GM21526 (cell line): Measurements from ENCODE around the gene PAOX.

Experiments
- ATAC-seq: cut with Tn5 transposase; IDR thresholded peaks from one replicate; pipeline ENCODE4 v1.9.1; 2021; ENCODE audit warnings: moderate library complexity; ENCODE audit not compliant: unreplicated experiment, low FRiP score

PAOX gene

GRCh38 chr10:133349160-133349568, 29.9 kb upstream of the PAOX start:
- ATAC-seq = no peak

DNA sequence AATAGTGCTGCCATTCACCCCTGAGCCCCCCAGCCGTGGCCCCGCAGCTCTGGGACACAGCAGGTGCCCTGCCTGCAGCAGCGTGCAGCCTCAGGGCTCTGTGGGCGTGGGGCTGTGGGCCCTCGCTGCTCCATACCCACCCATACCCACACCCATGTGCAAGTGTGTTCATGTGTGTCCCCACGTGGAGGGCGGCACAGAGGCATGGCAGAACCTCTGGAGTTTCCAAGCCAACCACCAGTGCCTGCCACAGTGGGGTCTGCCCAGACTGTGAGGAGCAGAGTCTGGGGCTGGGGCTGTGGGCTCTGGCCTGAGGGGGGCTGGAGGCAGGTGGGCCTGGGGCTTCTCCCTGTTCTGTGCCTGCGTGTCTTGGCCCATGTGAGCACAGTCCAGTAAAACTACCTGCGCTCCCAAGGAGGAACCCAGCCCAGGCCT, 29.5 kb upstream of the PAOX start:
- no peak for ATAC-seq

GRCh38 chr10:133350283-133350949, 28.6 kb upstream of the PAOX start:
- ATAC-seq = no peak

DNA sequence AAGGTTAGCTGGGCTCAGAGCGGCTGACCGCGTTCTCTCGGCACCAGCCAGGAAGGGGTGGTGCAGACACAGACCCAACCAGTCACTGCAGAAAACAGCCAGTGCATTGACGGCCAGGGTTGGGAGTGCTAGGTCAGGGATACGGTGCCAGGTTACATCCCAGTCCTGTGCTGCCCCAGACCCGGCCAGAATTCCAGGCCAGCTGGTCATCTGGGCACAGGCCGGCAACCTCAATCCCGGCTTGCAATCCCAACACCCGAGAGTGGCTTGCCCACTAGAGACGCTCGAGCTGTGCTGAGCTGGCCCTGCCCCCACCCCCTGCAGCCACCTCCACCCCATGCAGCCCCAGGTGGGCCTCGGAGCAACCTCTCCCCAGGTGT, 28.1 kb upstream of the PAOX start:
- ATAC-seq = no peak

DNA sequence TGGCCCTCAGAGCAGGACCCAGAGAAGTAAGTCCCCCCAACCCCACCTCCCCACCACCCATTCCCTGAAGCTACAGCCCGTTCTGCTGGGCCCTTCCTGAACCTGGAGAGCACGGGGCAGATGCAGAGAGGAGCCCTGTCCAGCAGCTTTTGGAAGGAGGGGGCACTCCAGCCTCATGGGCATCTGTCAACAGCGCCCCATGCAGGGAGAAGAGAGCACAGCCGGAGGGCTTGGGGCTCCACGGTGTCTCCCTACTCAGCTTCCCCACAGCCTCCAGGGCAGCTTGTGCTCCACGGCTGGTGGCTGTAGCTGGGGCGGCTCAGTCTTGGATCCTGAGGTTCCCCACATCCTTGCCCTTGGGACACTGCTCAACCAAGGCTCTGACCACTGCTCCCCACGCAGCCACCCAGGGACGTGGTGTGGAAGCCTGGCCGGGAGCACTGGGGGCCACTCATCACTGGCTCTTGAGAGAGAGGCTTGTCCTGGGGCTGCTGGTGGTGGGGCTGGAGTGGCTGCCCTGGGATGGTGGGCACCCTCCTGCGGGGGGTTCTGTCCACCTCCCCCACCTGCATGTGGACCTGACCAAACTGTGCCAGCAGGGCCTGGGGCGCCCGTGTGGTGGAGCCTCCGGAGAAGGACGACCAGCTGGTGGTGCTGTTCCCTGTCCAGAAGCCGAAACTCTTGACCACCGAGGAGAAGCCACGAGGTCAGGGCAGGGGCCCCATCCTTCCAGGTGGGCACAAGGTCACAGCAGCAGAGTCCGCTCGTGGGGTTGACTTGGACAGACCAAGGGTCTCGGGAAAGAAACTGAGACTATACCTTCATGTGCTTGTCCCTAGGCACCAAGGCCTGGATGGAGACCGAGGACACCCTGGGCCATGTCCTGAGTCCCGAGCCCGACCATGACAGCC, 27.4 kb upstream of the PAOX start:
- ATAC-seq = no peak

GRCh38 chr10:133353202-133353959, 25.7 kb upstream of the PAOX start:
- no peak for ATAC-seq

DNA sequence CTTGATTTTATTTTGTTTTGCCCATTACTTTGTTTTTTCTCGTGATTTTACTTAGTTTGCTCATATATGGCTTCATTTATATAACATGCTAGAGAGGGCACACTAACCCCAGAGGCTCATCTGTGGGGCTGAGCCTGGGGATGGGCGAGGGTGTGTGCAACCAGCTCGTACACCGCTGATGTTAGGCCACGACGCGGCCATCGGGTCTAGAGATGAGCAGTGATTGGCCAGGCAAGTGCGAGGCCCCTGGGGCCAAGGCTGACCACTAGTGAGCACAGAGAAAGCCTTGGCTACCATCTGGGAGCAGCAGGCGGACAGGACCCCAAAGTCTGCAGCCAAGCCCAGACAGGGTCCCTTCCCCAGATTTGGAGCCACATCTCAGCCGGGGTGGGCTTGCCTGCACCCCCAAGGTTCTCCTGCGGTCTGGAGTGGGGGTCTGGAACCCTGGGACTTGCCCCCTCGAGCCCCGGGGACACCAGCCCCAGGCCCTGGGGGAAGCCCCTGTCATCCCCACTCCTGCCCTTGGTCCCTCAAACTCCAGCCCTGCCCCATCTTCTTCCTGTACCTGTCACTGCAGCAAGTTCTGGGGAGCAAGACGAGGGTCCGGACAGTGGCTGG, 25.0 kb upstream of the PAOX start:
- no peak for ATAC-seq

GRCh38 chr10:133354672-133355240, 24.3 kb upstream of the PAOX start:
- no peak for ATAC-seq

DNA sequence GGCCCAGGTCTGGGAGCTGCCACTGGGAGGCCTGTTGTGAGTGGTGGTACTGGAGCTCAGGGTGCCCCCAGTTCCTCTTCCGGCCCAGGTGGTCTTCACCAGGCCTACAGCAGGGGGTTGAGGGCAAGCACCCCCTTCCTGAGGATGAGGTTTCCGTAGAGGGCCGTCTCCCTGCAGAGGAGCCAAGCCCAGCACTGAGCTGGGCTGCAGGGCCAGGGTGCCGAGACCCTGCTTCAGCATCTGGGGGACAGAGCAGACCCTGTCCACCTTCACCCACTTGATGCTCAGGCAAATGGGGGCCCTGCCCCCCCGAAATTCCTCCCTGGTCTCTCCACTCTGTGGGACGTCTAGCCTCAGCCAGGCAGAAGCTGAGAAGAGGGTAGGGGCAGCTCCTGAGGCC, 23.8 kb upstream of the PAOX start:
- ATAC-seq = no peak

- no peak for ATAC-seq
These were observed 23.1 kb upstream of the PAOX start for GRCh38 chr10:133355991-133356390.

- no peak for ATAC-seq
These were observed 22.3 kb upstream of the PAOX start for GRCh38 chr10:133356549-133357284.

DNA sequence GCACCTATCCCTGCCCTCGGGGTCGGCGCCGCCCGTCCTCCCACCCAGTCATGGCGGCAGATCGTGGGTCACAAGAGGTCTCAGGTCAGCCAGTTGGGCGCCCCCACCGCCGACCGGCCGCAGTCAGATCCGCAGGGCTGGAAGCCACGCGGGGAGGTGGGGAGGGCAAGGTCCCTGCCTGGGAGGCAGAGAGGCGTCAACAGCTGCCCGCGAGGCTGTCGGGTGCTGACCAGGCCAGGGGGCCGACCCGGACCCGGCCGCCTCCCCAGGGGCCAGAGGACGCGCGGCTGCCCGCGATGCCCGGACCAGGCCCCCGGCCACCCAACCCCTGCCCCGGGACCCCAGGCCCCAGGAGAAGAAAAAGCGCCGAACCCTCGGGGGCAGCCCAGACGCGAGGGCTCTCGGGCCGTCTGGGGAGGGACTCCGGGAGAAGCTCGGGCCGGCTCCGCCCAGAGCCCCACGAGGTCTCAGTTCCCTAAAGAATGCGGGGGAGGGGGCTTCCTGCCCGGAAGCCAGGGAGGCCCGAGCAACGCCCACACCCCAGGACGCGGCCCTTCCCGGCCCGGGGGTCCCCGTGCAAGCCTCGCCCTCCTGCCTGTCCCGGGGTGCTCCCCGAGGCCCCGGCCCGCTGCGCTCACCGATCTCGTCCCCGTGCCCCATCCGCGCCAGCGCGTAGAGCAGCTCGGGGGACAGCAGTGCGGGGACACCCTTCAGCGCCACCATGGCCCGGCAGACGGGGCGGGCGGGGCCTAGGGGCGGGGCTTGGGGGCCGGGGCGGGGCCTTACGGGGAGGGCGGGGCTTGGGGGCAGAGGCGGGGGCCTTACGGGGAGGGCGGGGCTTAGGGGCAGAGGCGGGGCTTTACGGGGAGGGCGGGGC, 21.5 kb upstream of the PAOX start, which contains the start of gene FUOM:
Gene FUOM (minus strand): TSS at position 735 of the 877 bp plus-strand sequence. CDS start 12 bp downstream, at position 723.
- peak; percentile 56 for ATAC-seq

DNA sequence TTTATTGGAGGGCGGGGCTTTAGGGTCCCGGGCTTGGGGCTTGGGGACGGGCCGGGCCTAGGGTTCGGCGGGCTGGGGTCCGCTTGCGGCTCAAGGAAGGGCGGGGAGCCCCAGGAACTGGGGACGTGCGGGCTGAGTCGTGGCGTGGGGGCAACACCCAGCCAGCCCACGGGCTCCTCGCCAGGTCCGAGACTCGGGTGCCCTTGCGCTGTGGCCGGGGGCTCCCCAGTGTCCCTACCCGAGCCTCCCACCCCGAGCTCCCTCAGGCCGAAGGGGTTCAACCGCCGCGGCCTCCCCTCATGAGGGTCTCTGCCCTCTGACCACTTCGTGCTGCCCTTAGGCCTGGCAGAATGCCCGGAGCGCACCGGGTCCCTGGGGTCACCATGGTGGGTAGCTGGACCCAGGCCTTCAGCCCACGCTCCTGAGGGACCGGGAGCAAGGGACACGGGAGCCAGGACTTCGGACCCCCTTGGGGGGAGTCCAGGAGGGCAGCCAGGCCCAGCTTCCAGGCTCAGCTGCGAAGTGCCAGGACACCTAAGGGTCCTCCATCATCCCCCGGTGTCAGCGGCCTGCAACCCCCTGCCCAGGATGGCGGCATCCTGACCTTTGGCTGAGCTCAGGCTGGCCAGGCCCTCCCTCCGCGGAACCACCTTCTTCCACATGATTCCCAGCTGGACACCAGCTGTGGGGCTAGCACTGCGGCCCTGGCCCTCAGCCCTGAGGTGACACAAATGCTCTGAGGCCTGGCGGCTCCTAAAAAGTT, 20.7 kb upstream of the PAOX start:
- no peak for ATAC-seq

DNA sequence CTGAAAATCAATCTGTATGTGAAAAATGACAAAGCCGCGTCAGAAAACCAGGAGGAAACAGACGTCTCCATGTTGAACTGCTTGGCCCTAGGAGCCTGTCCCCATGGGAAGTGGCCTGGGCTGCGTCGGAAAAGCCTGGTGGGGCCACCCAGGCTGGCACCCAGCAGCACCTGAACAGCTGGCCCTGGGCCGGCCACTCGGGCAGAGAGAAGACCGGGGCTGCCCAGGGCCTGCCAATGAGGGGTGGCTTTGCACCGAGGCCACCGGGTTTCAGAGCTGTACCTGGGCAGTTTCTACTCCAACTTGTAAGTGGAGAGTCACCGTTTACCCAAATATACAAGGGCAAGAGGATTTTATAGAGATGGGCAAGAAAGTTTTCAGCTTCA, 20.1 kb upstream of the PAOX start:
- no peak for ATAC-seq

DNA sequence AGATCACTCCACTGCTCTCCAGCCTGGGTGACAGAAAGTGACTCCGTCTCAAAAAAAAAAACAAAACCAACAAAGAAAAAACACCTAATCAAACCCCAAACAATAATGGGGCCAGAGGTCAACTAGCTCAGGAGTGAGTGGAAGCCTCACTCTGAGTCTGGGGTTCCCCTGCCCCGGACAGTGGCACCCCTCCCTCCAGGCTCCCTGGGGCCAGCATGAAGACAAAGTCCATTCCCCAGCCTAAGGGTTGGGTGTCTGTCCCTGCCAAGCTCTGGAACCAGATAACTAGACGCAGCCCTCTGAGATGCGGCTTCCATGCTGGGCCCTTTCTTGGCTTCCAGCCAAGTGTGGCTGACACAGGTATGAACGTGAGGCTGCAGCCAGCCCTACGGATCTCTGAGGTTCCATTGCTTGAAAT, 19.5 kb upstream of the PAOX start:
- ATAC-seq = no peak

DNA sequence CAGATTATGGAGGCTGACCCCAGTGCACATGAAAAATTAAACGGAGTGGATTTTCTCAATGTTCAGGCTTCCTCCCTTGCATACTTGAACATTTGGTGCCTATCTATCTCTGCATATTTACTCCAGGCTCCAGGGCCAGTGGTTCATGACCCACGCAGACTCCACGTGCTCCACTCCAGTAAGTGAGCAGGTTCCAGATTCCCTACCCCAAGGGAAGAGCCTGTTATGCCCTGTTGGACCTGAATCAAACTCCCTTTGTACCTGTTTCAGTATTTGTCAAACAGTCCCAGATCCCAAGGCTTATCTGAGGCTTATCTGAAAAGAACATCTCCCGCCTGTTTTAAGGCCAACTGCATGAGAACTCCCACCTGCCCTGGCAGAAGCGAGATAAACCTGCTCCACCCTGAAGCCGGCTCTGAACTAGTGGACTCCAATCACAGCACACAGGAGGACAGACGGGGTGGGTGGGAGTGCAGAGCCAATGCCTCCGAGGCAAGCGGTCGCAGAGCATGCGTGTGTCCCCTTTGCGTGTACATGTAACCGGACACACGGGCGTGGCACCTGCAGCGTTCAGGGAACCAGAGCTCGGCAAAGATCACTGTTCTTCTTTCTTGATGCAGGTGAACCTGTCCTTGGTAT, 19.0 kb upstream of the PAOX start:
- ATAC-seq = no peak

GRCh38 chr10:133361227-133361626, 17.8 kb upstream of the PAOX start:
- ATAC-seq = no peak
